Measurements from ENCODE around the gene CCRL2.

The CCRL2 gene

GRCh38 chr3:46360907-46361306 is 46.2 kb upstream of the CCRL2 start:
- H3K4me1 ChIP-seq (ENCODE audit: low read length) = peaks cover 25% of the 10 kb centered on the region
- no peaks in the 10 kb centered on the region for H3F3A ChIP-seq (ENCODE audit: insufficient read depth, low read length)
- no peak overlapping the region for H2AFZ ChIP-seq (ENCODE audit: low read length)
- no peak overlapping the region for H3K9ac ChIP-seq (ENCODE audit: low read length)
- 0 out of 2 replicates have a peak, but pooled peaks cover 1% of the 10 kb centered on the region for H3K79me2 ChIP-seq (ENCODE audit: low read length)
- no peaks in the 10 kb centered on the region for H4K20me1 ChIP-seq (ENCODE audit: insufficient read depth, low read length)
- H3K27me3 ChIP-seq (replicated peaks; ENCODE audit: insufficient read depth, low read length) = no peaks in the 10 kb centered on the region
- no peak overlapping the region for H3K4me3 ChIP-seq (ENCODE audit: low read length)
- no peak for TF ChIP-seq EZH2phosphoT487 (IDR thresholded peaks at IDR 0.05; ENCODE audit: low read length)
- no peak for TF ChIP-seq CTCF (IDR thresholded peaks at IDR 0.05; ENCODE audit: low read length)
- TF ChIP-seq EZH2 (optimal IDR thresholded peaks at IDR 0.05; ENCODE audit: low read depth, low read length) = no peak
- H3K9me3 ChIP-seq (replicated peaks; ENCODE audit: insufficient read depth, low read length) = no peaks in the 10 kb centered on the region
- no peaks in the 10 kb centered on the region for H3K9me2 ChIP-seq (replicated peaks; ENCODE audit: insufficient read depth, low read length)
- H3K27ac ChIP-seq (ENCODE audit: low read length) = no peak overlapping the region
- H3K36me3 ChIP-seq (replicated peaks; ENCODE audit: insufficient read depth, low read length) = no peaks in the 10 kb centered on the region
- no peak overlapping the region for H3K4me2 ChIP-seq (ENCODE audit: low read depth, low read length)
- no peak for DNase-seq

DNA sequence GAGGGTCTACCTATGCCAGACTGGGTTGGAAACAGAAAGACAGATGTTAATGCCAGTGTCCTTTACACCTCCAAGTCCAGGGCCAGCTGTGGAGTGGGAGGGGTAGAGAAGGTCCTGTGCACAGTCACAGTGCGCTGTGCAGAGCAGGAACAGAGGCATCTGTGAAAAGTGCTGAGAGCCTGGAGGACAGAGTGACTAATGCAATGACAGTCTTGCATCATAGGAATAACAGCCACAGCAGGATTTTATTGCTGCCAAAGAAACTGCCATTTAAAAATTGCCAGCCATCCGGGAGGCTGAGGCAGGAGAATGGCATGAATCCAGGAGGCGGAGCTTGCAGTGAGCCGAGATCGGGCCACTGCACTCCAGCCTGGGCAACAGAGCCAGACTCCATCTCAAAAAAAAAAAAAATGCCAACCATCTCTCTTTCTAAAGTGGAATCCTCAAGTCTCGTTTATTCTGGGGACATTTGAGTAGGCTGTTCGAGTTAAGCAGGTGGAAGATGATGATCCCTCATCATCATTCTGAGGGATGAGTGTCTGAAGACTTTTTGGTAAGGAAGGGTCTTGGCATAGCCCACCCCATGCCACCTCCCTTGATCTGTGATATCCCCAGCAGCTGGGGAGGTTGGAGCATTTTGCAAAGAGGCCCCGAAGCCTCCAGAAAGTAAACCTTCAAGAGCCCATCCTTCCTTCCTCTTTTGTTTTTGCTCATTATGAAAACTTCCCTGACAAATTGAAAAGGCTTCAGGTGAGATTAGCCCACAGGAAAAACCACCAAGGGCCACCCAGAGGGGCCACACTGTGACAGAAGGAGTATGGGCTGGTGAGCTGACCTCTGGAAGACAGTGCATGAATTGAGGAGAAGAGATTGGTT is 45.4 kb upstream of the CCRL2 start:
- Histone ChIP-seq H3K4me2 (ENCODE audit: low read depth, low read length) (no peak overlapping the region), H3K4me1 (ENCODE audit: low read length) (peaks cover 23% of the 10 kb centered on the region), H3K79me2 (ENCODE audit: low read length) (no peaks in the 10 kb centered on the region), H3K36me3 (replicated peaks; ENCODE audit: insufficient read depth, low read length) (no peaks in the 10 kb centered on the region), H3K27ac (ENCODE audit: low read length) (no peak overlapping the region; the same call in 1 of the 2 replicates), H3K27me3 (replicated peaks; ENCODE audit: insufficient read depth, low read length) (no peaks in the 10 kb centered on the region), H4K20me1 (ENCODE audit: insufficient read depth, low read length) (no peaks in the 10 kb centered on the region), H3K4me3 (ENCODE audit: low read length) (no peak overlapping the region), H3K9me3 (replicated peaks; ENCODE audit: insufficient read depth, low read length) (no peaks in the 10 kb centered on the region), H3F3A (ENCODE audit: insufficient read depth, low read length) (no peaks in the 10 kb centered on the region), H3K9me2 (replicated peaks; ENCODE audit: insufficient read depth, low read length) (no peaks in the 10 kb centered on the region), H3K9ac (ENCODE audit: low read length) (no peak overlapping the region), H2AFZ (ENCODE audit: low read length) (peak overlapping the region; percentile 28; the same call in 1 of the 2 replicates)
- DNase-seq = no peak
- TF ChIP-seq CTCF (IDR thresholded peaks at IDR 0.05; ENCODE audit: low read length) (no peak), EZH2 (optimal IDR thresholded peaks at IDR 0.05; ENCODE audit: low read depth, low read length) (no peak), EZH2phosphoT487 (IDR thresholded peaks at IDR 0.05; ENCODE audit: low read length) (no peak)

DNA sequence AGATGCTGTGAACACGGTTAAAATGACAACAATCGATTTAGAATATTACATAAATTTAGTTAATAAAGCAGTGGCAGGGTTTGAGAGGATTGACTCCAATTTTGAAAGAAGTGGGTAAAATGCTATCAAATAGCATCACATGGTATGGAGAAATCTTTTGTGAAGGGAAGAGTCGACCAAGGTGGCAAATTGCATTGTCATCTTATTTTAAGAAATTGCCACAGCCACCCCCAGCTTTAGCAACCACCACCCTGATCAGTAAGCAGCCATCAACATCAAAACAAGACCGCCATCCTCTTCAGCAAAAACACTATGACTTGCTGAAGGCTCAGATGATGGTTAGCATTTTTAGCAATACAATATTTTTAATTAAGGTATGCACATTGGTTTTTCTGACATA is 42.0 kb upstream of the CCRL2 start:
- peak; percentile 2 for DNase-seq
- Histone ChIP-seq H3K79me2 (ENCODE audit: low read length) (no peaks in the 10 kb centered on the region), H3K4me1 (ENCODE audit: low read length) (peaks cover 43% of the 10 kb centered on the region), H4K20me1 (ENCODE audit: insufficient read depth, low read length) (no peaks in the 10 kb centered on the region), H3K9me2 (replicated peaks; ENCODE audit: insufficient read depth, low read length) (no peaks in the 10 kb centered on the region), H3K4me2 (ENCODE audit: low read depth, low read length) (no peak overlapping the region), H3K36me3 (replicated peaks; ENCODE audit: insufficient read depth, low read length) (no peaks in the 10 kb centered on the region), H3K27me3 (replicated peaks; ENCODE audit: insufficient read depth, low read length) (no peaks in the 10 kb centered on the region), H3K4me3 (ENCODE audit: low read length) (no peak overlapping the region), H3K9me3 (replicated peaks; ENCODE audit: insufficient read depth, low read length) (no peaks in the 10 kb centered on the region), H2AFZ (ENCODE audit: low read length) (no peak overlapping the region), H3F3A (ENCODE audit: insufficient read depth, low read length) (no peaks in the 10 kb centered on the region), H3K9ac (ENCODE audit: low read length) (no peak overlapping the region), H3K27ac (ENCODE audit: low read length) (no peak overlapping the region)
- TF ChIP-seq EZH2 (optimal IDR thresholded peaks at IDR 0.05; ENCODE audit: low read depth, low read length) (no peak), CTCF (IDR thresholded peaks at IDR 0.05; ENCODE audit: low read length) (no peak), EZH2phosphoT487 (IDR thresholded peaks at IDR 0.05; ENCODE audit: low read length) (no peak)
